ENCODE measurements around the gene GPR62.

GPR62 gene

DNA sequence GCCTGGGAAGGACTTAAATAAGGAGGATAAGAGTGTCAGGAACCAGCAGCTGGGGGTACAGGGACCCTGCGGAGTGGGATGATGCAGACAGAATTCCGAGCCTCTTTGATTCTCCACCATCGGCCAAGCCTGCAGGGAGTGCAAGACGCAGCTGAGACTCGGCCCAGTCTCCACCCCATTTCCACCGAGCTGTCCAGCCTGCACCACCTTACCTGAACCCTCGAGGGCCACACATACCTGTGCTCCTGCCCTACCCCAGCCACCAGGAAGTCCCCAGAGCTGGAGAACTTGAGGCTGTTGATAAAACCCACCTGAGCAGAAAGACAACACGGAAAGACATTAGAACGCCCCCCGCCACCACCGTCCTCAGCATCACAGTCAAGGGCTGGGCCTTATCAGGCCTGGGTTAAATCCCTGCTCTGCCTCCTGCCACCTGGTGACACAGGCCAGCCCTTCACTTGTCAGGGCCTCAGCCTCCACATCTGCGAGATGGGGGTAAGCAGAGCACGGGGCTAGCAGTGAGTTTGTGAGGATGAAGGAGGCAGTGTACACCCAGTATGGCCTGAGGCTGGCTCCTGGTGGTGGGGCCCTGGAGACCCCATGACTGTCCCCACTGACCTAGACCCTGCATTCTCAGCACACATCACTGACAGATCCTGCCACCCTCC, 21.6 kb upstream of the GPR62 start:
- DNase-seq (ENCODE audit: low read depth, low spot score): no peak
- ChIA-PET POLR2A (no interaction called here), CTCF (interaction anchor here (3.2 kb wide), 1 partner anchor 8 kb away, joined by 14 read pairs; the partner anchor contains the start of gene RRP9)
- TF ChIP-seq, protein P1, sequence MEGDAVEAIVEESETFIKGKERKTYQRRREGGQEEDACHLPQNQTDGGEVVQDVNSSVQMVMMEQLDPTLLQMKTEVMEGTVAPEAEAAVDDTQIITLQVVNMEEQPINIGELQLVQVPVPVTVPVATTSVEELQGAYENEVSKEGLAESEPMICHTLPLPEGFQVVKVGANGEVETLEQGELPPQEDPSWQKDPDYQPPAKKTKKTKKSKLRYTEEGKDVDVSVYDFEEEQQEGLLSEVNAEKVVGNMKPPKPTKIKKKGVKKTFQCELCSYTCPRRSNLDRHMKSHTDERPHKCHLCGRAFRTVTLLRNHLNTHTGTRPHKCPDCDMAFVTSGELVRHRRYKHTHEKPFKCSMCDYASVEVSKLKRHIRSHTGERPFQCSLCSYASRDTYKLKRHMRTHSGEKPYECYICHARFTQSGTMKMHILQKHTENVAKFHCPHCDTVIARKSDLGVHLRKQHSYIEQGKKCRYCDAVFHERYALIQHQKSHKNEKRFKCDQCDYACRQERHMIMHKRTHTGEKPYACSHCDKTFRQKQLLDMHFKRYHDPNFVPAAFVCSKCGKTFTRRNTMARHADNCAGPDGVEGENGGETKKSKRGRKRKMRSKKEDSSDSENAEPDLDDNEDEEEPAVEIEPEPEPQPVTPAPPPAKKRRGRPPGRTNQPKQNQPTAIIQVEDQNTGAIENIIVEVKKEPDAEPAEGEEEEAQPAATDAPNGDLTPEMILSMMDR (IDR thresholded peaks at IDR 0.05; ENCODE audit: insufficient read depth, low read length, missing control alignments): no peak
- H3K4me3 ChIP-seq (ENCODE audit: low read depth, low read length): no peak overlapping the region

DNA sequence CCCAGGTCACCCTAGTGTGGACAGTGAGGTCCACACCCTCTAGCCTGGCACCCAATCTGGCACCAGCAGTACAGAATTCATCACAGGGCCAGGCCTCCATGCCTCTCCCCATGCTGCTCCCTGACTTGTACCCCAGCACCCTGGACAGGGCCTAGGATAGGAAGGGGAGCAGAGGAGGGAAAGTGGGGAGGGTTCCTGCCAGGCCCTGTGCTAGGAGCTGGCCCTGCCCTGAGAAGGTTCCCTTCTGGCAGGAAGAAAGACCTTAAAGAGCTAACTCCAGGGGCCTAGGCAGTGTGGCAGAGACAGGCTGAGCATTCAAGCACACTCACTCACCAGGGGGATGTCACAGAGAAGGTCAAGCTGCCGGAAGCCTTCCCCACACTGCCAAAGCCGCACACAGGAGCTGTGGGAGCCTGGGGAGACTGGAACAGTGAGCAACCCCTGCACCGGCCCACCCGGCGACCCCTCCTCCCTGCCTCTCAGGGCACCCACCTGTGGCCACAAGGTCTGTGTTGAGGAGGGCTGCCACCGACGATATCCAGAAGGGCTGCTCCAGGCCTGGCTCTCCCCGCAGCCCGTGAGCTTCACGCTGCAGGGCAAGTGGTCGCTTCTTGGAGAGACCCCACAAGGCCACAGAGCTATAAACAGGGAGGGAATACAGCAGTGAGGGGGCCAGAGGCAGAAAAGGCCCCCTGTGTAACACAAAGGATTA, 20.9 kb upstream of the GPR62 start:
- ChIA-PET POLR2A (no interaction called here), CTCF (no interaction called here)
- TF ChIP-seq, protein P1 (IDR thresholded peaks at IDR 0.05; ENCODE audit: insufficient read depth, low read length, missing control alignments): no peak
- H3K4me3 ChIP-seq (ENCODE audit: low read depth, low read length): no peak overlapping the region
- no peak for DNase-seq (ENCODE audit: low read depth, low spot score)

DNA sequence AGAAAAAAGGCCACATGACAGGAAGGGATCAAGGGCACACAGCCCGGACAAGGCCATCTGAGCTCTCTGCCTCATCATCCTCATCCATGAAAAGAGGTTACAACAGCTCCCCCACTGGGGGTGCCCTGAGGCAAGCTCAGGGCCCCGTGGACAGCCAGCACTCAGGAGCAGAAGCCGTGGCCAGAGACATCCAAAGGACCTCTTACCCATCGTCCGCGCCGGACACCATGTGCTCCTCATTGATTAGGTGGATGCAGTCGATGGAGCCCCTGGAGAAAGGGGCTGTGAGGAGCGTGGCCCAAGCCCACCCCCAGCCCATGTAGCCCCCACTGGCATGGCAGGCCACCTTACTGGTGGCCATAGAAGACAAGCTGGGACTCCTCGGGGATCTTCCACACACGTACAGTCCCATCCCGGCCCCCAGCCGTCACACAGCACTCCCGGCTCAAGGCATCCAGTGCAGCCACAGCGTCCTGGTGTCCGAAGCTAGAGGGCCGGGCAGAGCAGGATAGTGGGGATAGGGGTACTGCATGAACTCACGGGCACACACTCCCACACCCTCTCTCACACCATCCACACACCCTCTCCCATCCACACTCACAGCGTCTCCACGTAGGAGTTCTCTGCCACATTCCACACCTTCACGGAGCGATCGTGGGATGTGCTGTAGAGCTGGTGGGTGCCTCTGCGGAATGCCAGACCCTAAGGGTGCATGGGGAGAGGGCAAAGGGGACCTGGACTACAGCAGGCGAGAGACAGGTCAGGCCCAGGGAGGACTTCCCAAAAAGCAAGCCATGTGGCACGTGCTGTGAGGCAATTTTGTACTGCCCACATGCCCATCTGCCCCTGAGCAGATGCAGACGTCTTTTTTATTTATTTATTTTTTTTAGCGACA, 19.9 kb upstream of the GPR62 start:
- TF ChIP-seq, protein P1 (IDR thresholded peaks at IDR 0.05; ENCODE audit: insufficient read depth, low read length, missing control alignments): no peak
- no peak overlapping the region for H3K4me3 ChIP-seq (ENCODE audit: low read depth, low read length)
- POLR2A ChIA-PET: no interaction called here
- no peak for DNase-seq (ENCODE audit: low read depth, low spot score)
- CTCF ChIA-PET: interaction anchor here (1.0 kb wide), 1 partner anchor 70 kb away, joined by 3 read pairs; no protein-coding TSS in a partner anchor

DNA sequence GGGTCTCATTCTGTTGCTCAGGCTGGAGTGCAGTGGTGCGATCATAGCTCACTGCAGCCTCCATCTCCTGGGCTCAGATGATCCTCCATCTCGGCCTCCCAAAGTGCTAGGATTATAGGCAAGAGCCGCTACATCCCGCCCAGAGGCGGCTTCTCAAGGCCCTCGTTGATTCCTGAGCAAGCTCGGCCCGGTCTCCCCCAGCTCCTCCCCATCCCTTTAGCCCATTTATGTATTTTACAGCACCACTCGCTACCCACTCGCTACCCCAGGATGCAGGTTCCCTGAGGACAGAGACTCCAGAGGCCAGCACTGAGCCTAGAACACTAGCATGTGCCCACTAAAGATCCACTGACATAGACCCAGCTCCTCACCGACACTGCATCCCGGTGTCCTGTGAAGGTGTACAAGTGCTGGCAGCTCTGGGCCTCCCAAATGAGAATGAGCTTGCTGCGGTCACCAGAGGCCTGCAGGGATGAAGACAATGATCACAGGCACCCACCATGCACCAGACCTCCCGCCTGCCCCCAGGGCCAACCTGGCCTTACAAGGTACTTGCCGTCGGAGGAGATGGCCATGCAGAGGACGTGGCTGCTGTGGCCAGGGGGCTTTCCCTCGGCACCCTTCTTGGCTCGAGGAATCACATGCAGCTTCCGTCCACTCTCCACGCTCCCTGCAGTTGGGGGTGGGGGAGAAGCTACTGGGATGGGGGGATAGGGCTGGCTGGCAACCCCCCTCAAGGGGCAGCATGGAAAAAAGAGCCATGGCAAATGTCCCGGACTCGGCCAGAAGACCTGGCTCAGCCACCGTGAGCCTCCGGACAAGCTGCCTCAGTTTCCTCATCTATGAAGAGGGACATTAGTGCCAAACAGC, 19.1 kb upstream of the GPR62 start:
- no peak for DNase-seq (ENCODE audit: low read depth, low spot score)
- POLR2A ChIA-PET: no interaction called here

DNA sequence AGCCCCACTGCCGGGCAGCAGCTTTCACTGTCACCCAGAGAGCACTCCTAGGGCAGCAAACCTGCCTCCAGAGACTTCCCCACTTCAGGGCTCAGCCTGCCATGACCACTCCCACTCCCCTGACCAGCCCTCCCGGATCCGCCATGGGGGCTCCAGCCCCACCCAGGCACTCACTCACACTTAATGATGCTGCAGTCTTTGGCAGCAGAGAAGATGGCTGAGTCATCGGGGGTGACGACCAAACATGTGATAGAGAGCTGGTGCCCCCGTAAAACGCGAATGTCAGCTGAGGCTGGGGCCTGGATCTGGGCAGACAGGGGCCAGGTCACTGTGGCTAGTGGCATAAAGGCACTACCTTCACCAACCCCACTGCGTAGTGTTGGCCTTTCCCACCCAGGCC, 18.2 kb upstream of the GPR62 start:
- TF ChIP-seq, protein P1 (IDR thresholded peaks at IDR 0.05; ENCODE audit: insufficient read depth, low read length, missing control alignments): no peak
- ChIA-PET CTCF (interaction anchor here (1.4 kb wide), 1 partner anchor 37 kb away, joined by 3 read pairs; the partner anchor contains the start of gene ABHD14B), POLR2A (no interaction called here)
- H3K4me3 ChIP-seq (ENCODE audit: low read depth, low read length): no peak overlapping the region
- DNase-seq (ENCODE audit: low read depth, low spot score): no peak

More for the DNA sequence above, 19.1 kb upstream of the GPR62 start:
- H3K4me3 ChIP-seq (ENCODE audit: low read depth, low read length): no peak overlapping the region
- TF ChIP-seq, protein P1 (IDR thresholded peaks at IDR 0.05; ENCODE audit: insufficient read depth, low read length, missing control alignments): no peak
- CTCF ChIA-PET: interaction anchor here (1.0 to 1.4 kb wide), 2 partner anchors 38 to 69 kb away, joined by 3 read pairs; partner anchors contain the start of gene ABHD14B
